Measurements from ENCODE around the gene TRIM8.
"Not testable (repeated sequence)": the region's sequence is repeated elsewhere in the genome, so short reads cannot be mapped to it uniquely, and the experiment has no call there.

TRIM8 gene

DNA sequence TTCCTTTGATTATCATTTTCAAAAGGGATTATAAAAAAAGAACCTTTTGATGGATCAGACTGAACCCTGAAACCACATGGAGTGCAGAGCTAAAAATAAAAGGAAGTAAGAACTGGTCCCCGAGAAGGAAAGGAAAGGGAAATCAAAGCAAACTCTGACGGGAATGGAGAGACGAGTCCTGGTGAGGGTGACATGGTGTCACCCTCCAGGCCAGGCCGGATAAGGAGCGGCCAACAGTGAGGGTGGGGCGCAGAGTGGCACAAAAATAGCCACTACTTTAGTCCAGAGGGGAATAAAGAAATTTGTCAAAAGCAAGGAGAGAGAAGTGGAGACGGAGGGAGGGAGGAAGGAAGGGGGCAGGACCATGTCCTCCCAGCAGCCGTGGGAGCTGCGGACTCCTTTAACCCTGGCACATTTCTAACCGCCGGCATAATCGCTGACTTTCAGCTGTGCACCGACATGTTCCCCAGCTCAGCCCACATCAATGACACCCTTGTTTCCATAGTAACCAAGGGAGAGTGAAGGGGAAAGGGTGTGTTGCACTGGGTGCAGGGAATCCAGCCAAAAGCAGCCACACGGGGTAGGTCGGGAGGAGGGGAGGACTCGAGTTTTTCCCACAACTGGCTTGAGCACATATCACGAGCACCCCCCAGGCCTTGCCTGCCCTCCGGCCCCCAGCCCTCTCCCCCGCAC is 29.7 kb downstream of the TRIM8 start:
- peak; percentile 74 for DNase-seq

DNA sequence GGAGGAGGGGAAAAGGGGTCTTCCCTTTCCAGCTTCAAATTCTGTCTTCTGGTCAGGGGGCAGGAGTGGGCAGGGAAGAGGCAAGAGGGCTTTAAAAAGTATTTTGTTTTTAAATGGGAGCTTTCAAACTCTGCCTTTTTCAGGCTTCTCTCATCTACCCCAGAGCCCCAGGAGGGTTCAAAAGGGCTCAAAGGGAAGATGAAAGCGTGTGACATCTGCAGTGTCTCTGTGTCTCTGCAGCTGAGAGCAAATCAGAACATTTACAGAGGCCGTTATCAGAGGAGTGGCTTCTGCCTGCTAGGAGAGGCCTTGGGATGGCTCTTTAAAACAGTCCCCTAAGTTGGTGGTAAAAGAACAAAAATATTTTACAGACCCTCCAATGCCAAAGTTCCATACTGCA is 30.3 kb downstream of the TRIM8 start:
- DNase-seq = no peak

DNA sequence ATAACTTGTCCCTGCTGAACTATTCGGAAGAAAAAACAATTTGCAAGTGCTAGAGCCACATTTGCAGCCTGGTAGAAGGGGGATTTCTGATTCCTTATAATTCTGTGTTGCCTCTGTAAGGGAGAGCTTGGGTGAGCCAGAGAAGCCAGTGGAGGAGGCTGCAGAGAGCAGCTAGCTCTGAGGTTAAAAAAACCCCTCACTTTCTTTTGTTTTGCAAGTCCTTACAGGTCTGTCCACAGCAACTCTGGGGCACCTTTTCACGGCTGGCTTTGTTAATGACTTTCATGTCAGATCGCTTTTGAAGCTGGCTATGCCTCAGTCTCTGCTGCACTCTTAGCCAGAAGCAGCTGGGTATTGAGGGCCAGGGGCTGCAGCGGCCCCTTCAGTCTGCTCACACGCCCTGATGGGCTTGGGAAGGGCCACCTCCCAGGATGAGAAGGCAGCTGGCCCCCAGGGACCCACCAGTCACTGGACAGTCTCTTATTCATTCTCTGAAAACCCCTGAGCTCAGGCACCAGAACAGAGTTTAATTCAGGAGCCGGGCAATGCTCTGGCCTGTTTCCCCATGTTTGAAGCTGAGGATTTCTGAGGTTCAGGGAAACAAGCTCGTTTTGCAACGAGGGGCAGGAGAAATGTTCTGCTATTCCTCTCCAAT is 30.9 kb downstream of the TRIM8 start:
- no peak for DNase-seq

DNA sequence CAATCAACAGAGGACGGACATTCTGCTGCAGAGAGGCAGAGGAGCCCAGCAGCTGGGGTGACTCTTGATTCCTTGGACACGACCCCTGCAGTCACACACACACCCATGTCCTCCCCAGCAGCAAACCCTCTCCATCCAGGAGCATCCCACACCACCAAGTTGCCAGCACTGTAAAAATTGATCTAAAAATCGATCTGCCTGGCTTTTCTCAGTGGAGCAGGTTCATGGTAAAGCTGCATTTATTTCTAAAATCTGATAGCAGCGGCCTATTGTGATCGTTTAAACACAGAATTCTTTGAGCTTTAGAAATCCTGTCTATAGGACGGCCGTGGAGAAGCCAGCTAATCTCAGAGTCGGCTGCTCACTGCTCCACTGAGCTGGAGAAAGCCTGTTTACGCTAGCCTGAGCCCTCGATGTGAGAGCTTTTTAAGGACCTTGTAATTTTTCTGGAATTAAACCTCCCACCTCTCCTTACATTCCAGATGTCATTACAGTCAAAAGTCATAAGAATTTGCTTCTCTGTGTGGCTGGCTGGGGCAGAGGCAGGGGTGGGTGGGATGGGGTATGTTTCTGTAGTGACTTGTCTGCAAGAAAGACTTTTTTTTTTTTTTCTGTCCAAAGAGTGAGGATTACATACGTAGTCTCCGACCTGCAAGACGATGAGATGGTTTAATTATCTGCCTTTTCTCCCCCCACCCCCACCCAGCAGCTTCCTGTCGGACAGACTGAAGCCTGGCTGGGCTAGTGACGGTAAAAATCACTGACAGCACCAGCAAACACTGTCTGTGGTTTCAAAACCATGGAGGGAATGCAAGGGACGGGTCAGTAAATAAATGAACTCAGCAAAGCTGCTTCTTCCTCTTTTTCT is 31.6 kb downstream of the TRIM8 start:
- DNase-seq = peak; percentile 86

DNA sequence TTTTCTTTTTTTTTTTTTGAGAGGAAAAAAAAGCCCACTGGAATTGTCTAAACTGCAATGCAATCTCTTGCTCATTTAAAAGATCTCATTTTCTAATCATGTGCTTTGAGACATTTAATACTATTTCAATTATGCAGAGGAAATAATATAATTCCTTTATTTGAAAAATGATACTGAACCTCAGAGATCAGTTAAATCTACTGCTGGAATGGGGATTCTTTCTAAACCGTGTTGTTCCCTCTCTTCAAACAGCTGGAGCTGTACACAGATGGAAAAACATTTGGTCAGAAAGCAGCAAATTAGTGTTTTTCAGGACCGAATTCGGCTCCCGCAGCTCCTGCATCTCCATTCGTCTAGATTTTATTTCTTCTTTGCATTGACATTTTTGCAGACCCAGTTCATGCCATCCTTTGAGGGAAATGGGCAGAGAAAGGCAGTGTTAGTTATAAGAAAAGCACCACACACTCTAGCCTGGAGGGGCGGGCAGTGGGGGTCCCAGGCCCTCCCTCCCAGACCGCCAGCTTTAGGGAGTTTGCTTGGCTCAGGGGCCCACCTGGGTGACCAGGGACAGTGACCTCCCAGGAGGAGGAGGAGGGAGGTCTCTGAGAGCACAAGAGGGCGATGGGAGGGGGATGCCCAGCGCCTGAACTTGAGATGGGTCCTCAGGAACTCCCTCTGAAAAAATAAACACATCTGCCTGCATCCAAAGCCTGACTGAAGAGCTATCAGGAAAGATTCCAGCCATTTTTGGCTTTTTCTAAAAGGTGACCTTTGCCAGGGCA is 32.4 kb downstream of the TRIM8 start:
- no peak for DNase-seq

DNA sequence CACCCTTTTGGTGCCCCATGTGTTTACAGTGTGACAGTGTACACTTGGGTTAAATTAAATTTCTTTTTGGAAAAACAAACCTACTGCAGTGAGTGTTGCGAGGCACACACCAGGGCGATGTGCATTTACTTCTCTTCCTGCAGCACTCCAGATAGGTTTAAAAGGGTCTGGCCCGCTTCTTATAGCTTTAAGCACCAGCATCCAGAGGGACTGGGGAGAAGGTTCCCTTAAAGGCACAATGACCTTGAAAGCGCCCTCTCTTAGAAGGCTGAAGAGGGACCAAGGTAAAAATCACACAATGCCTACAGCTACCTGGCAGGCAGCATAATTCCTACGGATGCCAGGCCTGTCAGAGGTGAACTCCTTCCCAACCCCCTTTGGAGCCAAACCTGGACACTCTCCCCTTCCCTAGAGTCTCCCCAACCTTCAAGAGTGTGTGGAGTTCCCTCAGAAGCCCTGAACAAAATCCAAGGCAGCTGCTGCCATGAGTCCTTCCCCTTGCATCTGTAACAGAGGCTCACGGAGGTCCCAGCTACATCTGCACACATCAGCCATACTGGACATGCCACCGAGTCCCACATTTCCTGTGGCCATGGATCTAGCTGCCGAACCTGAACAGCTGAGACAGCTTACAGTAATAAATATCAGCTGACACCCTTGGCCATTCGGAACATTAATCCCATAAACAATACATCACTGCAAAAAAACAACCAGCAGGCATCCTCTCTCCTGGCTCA is 33.2 kb downstream of the TRIM8 start:
- DNase-seq = no peak

DNA sequence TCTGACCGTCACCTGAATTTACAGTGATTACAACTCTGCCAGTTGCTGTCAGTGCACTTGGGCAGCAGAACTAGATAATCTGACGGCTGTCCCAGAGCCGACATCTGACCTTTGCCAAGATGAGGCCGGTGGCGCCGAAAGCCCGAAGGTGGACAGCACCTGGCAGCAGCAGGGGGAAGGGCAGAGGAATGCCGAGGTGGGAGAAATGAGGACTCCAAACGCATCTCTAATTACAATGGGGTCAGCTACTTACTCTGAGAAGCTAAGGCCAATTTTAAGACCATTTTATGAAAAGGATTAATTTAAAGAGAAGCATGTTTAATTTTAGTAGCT is 33.8 kb downstream of the TRIM8 start:
- DNase-seq = no peak

DNA sequence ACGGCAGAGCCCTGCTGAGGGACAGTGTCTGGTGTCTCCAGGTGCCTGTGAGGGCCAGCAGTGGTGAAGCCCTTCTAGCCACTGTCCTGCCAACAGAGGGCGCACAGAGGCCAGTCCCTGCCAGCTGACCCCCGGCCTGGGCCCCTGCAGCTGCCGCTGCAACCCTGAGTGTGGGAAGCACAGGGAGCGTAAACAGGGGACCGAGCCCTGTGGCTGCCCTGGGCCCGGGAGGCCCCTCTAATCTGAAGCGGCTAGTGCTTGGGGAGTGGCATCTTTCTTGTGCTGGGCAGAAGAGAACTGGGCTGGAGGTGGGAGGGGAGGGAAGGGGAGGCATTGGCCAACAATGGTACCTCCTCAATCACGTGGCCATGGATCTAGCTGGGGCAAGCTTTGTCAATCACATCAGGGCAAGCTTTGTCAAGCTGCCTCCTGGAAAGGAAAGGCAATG is 34.6 kb downstream of the TRIM8 start:
- peak; percentile 49 for DNase-seq

DNA sequence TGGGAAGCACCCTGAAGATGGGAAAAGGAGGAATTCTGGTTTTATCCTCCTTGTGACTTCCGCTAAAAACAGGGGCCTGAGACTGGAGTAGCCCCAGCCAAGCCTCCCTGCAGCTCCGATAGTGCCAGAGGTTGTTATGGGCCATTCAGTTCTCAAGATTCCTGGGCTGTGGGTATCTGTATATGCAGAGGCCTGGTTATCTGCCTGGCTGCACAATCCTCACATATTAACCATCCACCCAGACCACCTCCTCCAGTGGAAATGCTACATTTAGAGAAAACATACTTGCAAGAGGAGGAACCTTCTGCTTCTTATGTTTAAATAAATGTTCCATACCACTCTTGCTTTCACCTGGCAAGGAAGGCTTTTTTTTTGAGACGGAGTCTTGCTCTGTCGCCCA is 35.3 kb downstream of the TRIM8 start:
- DNase-seq = no peak

DNA sequence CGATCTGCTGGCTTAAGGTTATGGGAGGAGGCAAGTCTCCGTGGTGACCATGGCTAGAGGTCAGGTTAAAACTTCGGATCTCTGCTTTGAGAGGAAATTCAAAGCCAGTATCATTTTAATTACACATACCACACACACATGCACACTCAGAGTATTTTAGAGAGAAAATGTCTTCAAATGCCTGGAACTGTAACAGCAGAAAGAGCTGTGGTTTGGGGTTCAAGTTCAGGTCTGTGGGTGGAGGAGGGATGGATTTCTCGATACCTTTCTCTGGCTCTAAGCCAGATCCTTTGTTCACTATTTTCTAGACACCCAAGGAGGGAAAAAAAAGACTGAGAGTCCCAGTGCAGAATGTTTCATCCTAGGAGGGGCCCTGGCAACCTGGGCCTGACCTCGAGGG is 37.4 kb downstream of the TRIM8 start:
- DNase-seq = no peak

DNA sequence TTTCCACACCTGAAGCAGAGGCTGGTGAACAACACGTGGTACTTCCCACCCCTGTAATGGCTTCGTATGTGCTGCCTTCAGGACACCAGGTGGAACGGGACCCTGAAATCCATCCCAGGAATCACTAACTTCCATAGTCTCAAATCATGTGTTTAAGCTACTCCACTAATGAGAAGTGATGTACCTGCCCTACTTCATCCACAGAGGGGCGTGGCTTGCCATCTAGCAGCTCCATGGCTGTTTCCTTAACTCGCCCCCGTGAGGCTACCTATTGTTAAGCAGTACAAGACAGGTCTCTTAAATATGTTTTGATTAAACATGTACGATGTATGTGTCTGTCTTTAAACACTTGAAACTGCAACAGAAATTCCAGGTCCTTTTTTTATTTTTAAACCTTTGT is 38.1 kb downstream of the TRIM8 start:
- no peak for DNase-seq

DNA sequence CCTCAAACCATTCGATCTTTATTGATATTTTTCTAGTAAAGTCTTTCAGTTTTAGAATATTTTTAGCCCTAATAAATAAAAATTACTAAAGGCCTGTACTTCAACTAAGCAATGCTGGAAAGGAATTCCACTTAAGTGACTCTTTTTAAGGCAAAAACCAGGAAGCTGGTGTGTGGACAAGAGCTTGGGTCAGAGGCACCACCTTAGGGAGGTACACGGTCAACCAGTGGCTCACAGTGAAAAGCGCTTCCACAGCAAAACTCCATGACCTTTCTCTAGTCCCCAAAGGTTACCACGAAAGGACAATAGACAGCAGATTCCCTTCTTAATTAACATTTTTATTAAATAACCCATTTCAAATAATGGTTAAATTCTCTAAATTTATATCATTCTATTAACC is 38.7 kb downstream of the TRIM8 start:
- no peak for DNase-seq

DNA sequence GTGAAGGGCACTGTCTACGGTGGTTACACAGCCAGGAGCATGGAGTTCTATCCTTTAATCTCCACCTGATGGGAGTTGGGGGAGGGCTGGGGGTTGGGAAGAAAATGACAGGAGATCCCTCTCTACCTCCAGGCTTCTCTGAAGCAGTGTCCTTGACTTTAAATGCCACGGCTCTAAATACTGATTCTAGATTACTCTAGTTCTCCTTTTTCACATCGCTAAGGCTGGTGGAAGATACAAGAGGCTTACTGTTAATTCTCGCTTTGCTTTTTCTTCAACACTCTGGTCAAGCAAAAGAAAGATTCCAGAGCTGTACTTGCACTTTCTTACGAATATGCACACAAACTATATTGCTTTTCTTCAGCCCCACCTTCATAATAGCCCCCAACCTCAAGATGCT is 39.5 kb downstream of the TRIM8 start:
- DNase-seq = peak; percentile 39

DNA sequence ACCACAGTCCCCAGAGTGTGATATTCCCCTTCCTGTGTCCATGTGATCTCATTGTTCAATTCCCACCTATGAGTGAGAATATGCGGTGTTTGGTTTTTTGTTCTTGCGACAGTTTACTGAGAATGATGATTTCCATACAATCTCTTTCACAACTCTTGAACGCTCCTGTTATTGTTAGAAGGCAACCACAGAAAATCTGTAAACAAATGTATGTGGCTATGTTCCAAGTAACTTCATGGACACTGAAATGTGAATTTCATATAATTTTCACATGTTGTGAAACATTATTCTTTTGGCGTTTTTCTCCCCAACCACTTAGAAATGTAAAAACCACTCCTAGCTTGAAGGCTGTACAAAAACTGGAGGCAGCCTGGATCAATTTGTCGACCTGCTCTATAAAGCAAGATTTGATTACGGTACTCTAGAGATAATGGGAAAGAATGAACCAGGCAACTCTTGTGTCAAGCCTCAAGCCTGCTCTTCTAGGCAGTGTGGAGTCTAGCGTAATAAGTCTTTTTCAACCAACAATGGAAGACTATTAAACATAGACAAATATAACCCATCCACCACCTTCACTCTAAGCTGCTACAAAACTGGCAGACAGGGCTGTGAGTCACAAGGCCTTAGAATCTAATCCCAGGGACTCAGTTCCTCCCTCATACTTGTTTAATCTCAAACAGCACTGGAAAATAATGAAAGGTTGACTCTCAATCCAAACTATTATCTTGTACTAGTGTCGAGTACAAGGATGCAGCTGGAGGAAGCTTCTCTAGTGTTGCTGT is 47.2 kb downstream of the TRIM8 start:
- peak; percentile 24 for DNase-seq

DNA sequence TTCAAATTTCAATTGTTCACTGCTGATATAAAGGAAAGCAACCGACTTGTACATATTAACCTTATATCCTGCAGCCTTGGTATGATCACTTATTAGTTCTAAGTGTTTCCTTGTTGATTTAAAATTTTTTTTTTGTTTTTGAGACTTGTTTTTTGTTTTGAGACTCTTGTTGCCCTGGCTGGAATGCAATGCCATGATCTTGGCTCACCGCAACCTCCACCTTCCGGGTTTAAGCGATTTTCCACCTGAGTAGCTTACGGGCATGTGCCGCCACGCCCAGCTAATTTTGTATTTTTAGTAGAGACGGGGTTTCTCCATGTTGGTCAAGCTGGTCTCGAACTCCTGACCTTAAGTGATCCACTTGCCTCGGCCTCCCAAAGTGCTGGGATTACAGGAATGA is 51.1 kb downstream of the TRIM8 start:
- DNase-seq = not testable (repeated sequence)

DNA sequence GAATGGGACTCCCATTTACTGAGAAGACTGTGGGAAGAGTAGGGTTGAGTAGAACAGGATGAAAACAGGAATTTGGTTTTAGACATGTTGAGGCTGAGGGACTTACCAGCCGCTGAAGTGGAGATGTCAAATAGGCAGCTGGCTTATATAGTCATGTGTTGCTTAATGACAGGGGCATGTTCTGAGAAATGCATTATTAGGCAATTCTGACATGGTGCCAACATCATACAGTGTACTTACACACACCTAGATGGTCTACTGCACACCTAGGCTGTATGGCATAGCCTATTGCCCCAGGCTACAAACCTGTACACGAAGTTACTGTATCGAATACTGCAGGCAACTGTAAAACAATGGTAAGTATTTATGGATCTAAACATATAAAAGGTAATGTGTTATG is 52.5 kb downstream of the TRIM8 start:
- no peak for DNase-seq

DNA sequence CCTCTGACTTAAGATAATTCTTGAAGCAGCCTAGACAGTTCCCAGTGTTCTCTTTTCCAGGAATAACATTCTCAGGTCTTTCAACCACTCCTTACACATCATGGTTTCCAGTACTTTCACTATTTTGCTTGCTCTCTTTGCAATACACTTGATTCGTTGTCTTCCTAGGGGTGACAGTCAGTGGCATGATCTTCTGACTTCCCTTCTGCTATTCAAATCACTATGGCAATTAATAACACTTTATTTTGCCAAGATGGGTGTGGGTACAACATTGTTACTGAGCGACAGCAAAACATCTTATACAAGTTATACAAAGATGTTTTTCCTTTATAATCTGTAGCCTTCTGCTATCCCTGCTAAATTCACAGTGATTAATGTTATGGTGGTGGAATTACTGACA is 54.6 kb downstream of the TRIM8 start:
- DNase-seq = no peak

DNA sequence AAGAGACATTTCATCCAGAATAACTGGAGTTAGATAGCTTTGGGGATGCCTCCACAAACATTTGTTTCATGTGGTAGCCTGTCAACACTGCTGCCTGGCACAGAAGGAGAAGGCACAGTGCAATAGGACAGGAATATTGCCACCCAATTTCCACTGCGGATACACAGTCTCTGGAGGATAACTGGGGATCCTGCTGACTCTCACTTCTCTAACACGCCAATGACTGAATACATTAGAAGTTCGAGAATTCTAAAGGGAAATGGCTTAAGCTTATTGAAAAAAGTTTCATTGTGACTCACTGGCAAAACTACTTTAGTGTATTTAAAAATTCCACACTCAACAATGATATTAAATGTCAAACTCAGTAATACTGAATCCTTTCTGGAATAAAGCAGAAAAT is 57.0 kb downstream of the TRIM8 start:
- peak; percentile 82 for DNase-seq

DNA sequence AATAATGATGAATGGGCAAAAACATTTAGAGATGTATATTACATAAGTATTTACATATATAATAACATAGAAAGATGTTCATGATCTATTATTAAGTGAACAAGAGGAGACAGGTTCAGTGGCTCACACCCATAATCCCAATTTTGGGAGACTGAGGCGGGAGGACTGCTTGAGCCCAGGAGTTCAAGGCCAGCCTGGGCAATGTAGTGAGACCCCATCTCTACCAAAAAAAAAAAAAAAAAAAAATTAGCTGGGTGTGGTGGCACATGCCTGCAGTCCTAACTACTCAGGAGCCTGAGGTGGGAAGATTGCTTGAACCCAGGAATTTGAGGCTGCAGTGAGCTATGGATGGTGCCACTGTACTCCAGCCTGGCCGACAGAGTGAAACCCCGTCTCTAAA is 57.5 kb downstream of the TRIM8 start:
- DNase-seq = no peak

DNA sequence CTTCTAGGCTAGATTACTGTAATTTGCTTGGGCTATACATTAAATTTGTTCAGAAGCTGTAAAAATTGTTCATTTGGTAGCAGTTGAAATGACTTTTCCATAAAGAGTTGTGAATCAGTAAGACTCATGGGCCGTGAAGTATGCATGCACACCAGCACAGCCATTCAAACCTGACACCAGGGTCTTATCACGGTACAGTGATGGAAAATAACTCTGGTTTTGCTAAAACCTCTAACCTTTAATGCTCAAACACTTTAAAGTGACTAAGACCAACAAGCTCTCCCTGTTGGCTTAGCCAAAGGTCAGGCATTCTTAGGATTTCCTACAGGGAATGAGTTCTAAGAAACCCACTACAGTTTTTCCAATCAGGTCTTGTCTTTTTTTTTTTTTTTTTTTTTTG is 58.5 kb downstream of the TRIM8 start:
- DNase-seq = no peak

DNA sequence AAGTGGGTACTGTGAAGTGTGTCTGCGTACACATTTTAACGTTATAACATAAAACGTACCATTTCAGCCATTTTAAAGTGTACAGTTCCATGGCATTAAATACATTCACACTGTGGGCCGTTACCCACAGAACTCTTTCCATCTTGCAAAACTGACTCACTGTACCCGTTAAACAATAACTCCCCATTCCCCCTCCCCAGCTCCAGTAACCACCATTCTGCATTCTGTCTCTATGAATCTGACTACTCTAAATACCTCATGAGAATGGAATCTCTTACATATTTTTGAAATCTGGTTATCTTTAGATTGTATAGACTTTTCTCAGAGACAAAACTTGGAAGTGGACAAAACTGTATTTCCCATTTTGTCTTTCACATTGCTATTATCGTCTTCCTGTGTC is 60.6 kb downstream of the TRIM8 start:
- DNase-seq = no peak

DNA sequence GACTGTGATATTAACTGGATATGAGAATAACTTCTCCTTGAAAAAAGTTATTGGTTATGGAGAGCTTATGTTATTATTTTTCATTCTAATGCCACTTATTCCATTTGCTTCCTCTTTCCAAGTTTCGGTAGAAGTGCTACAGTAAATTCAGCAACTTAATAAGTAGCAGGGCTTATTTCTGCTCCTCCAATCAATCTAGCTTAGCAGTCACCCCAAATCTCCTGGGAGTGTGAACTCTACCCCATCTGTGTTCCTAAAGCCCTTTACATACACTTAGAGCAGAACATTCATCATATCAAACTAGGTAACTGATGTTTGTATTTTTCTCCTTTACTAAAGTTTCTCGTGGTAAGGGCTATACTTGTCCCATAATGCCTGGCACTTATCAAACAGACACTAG is 61.3 kb downstream of the TRIM8 start:
- DNase-seq = peak; percentile 54

Data from MV-4-11 (cell line).